ENCODE results near the gene CD28. TPM values are rescaled to one million over a fixed set of nuclear protein-coding genes. Genes with fewer than 3 reads are reported as not detected.

The CD28 gene
- total and polyA plus RNA-seq, 10 of the 15 experiments (the other 5 are each of a cell fraction or from before 2014, with no cell fraction given): 0.03 to 0.23 (median 0.04) TPM; not detected in 7

DNA sequence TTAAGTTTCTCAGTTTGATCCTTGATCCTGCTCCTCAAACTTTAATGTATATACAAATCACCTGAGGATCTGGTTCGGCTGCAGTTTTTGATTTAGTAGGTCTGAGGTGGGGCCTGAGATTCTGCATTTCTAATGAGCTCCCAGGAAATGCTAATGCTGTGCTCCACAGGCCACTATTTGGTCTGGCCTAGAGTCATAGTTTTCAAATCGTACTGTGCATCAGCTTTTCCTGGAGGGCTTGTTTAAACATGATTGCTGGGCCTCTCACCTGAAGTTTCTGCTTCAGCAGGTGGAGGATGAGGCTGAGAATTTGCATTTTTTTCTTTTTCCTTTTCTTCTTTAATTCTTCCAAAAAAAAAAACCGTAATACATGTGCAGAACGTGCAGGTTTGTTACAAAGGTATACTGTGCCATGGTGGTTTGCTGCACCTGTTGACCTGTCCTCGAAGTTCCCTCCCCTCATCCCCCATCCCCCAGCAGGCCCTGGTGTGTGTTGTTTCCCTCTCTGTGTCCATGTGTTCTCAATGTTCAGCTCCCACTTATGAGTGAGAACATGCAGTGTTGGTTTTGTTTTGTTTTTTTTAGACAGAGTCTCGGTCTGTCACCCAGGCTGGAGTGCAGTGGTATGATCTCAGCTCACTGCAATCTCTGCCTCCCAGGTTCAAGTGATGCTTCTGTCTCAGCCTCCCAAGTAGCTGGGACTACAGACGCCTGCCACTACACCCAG, 42.2 kb upstream of the CD28 start:
- CTCF ChIA-PET: no interaction called here
- no peaks in the 10 kb centered on the region; a peak in 2 of 4 replicates for H3K27me3 ChIP-seq (replicated peaks in 1 of 2; ENCODE audit: control insufficient read depth in 2 of 2, insufficient read depth in 2 of 2, low read length in 1 of 2)
- H3K9ac ChIP-seq (ENCODE audit: control insufficient read depth, insufficient read depth, low read length): no peak overlapping the region
- DNase-seq (ENCODE audit: low read depth, low spot score) (no peak), ATAC-seq (no peak), FAIRE-seq (no peak)
- SMC1A ChIA-PET (ENCODE audit: uncharacterized antibody, unreplicated experiment): no interaction called here
- 31% methylated on average over 7 of the region's 7 CpGs for WGBS (ENCODE audit: insufficient coverage, insufficient replicate concordance, low lambda C conversion rate, missing lambda C conversion rate)
- no peaks in the 10 kb centered on the region for H3K79me2 ChIP-seq (ENCODE audit: control insufficient read depth, insufficient read depth, low read length)
- no peaks in the 10 kb centered on the region for H3K9me3 ChIP-seq (replicated peaks; ENCODE audit: control insufficient read depth, insufficient read depth, low read length)
- in situ Hi-C loops (cut with MboI): no loop called here
- no TSS peak for BruUV-seq (replicated peaks)
- POLR2A ChIA-PET: no interaction called here
- no peak overlapping the region for H3K4me3 ChIP-seq
- RAD21 ChIA-PET (ENCODE audit: unreplicated experiment): no interaction called here
- intact Hi-C loops (cut with micrococcal nuclease; ENCODE audit: unreplicated experiment): no loop called here
- no peak overlapping the region for H3K27ac ChIP-seq (ENCODE audit: control insufficient read depth, insufficient read depth)
- H3K4me2 ChIP-seq (ENCODE audit: control insufficient read depth, insufficient read depth): no peak overlapping the region
- no peak overlapping the region for H2AFZ ChIP-seq (ENCODE audit: control insufficient read depth, low read depth, low read length)
- peaks cover 9% of the 10 kb centered on the region for H3K4me1 ChIP-seq (ENCODE audit: control insufficient read depth, insufficient read depth, low read length)
- no peaks in the 10 kb centered on the region for H4K20me1 ChIP-seq (ENCODE audit: control insufficient read depth, insufficient read depth)
- TF ChIP-seq FOXM1 (IDR thresholded peaks at IDR 0.05; ENCODE audit: low read depth, low read length) (no peak), GATAD2B (conservative IDR thresholded peaks at IDR 0.05; ENCODE audit: low read depth) (no peak), KAT2A (conservative IDR thresholded peaks at IDR 0.05; ENCODE audit: control insufficient read depth, low read depth, low read length) (no peak), TCF7 (IDR thresholded peaks at IDR 0.05; ENCODE audit: borderline replicate concordance) (no peak), NRF1 (conservative IDR thresholded peaks at IDR 0.05; ENCODE audit: low read depth, low read length) (no peak)
- TF ChIP-seq, protein P1, sequence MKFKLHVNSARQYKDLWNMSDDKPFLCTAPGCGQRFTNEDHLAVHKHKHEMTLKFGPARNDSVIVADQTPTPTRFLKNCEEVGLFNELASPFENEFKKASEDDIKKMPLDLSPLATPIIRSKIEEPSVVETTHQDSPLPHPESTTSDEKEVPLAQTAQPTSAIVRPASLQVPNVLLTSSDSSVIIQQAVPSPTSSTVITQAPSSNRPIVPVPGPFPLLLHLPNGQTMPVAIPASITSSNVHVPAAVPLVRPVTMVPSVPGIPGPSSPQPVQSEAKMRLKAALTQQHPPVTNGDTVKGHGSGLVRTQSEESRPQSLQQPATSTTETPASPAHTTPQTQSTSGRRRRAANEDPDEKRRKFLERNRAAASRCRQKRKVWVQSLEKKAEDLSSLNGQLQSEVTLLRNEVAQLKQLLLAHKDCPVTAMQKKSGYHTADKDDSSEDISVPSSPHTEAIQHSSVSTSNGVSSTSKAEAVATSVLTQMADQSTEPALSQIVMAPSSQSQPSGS (IDR thresholded peaks at IDR 0.05; ENCODE audit: low read length): no peak
- TF ChIP-seq, protein P2, sequence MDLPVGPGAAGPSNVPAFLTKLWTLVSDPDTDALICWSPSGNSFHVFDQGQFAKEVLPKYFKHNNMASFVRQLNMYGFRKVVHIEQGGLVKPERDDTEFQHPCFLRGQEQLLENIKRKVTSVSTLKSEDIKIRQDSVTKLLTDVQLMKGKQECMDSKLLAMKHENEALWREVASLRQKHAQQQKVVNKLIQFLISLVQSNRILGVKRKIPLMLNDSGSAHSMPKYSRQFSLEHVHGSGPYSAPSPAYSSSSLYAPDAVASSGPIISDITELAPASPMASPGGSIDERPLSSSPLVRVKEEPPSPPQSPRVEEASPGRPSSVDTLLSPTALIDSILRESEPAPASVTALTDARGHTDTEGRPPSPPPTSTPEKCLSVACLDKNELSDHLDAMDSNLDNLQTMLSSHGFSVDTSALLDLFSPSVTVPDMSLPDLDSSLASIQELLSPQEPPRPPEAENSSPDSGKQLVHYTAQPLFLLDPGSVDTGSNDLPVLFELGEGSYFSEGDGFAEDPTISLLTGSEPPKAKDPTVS (IDR thresholded peaks at IDR 0.05; ENCODE audit: low read depth, low read length): no peak
- H3K36me3 ChIP-seq (ENCODE audit: control insufficient read depth in 2 of 2, insufficient read depth in 2 of 2, low read length in 1 of 2): no peaks in the 10 kb centered on the region

Data from GM12878 (cell line).